ENCODE measurements around the gene MECP2. TPM values are rescaled to one million over a fixed set of nuclear protein-coding genes. Genes with fewer than 3 reads are reported as not detected.
"Not testable (repeated sequence)": the region's sequence is repeated elsewhere in the genome, so short reads cannot be mapped to it uniquely, and the experiment has no call there.

The MECP2 gene
- polyA plus RNA-seq (2013, experiment 1 of 2; ENCODE audit: insufficient read length) = 18.1 TPM
- 18.2 TPM for polyA plus RNA-seq (2013, experiment 2 of 2; ENCODE audit: insufficient read length)

GRCh38 chrX:154097589-154098541, at the start of gene MECP2:
Gene MECP2 (minus strand): TSS chrX:154097717.
- peak; percentile 92 for DNase-seq

GRCh38 chrX:154144010-154144409, 46.5 kb upstream of the MECP2 start, which contains the start of gene OPN1LW:
Gene OPN1LW (plus strand): TSS chrX:154144243. CDS start chrX:154144284, 41 bp downstream.
- DNase-seq = not testable (repeated sequence)

- DNase-seq = no peak
These were observed 45.6 kb upstream of the MECP2 start for GRCh38 chrX:154142950-154143745.

GRCh38 chrX:154142386-154142785, 44.9 kb upstream of the MECP2 start:
- no peak for DNase-seq

- DNase-seq = no peak
These were observed 43.2 kb upstream of the MECP2 start for GRCh38 chrX:154140742-154141141.

GRCh38 chrX:154140206-154140605, 42.7 kb upstream of the MECP2 start:
- DNase-seq = no peak

GRCh38 chrX:154138857-154139256, 41.3 kb upstream of the MECP2 start:
- DNase-seq = no peak

GRCh38 chrX:154136627-154137161, 39.2 kb upstream of the MECP2 start:
- DNase-seq = peak; percentile 49

GRCh38 chrX:154135458-154136229, 38.1 kb upstream of the MECP2 start:
- DNase-seq = no peak

- no peak for DNase-seq
These were observed 34.8 kb upstream of the MECP2 start for GRCh38 chrX:154132366-154132765.

- DNase-seq = no peak
These were observed 34.4 kb upstream of the MECP2 start for GRCh38 chrX:154131955-154132354.

- DNase-seq = no peak
These were observed 28.6 kb upstream of the MECP2 start for GRCh38 chrX:154126101-154126500.

- no peak for DNase-seq
These were observed 28.0 kb upstream of the MECP2 start for GRCh38 chrX:154125391-154126040.

GRCh38 chrX:154123241-154124219, 26.0 kb upstream of the MECP2 start:
- DNase-seq = no peak

- DNase-seq = no peak
These were observed 24.4 kb upstream of the MECP2 start for GRCh38 chrX:154121961-154122360.

GRCh38 chrX:154121207-154121606, 23.7 kb upstream of the MECP2 start:
- DNase-seq = no peak

GRCh38 chrX:154120567-154120966, 23.1 kb upstream of the MECP2 start:
- DNase-seq = no peak

- no peak for DNase-seq
These were observed 20.0 kb upstream of the MECP2 start for GRCh38 chrX:154117566-154117965.

GRCh38 chrX:154116426-154117211, 19.1 kb upstream of the MECP2 start:
- DNase-seq = no peak

All from fibroblast of skin of abdomen (primary cell).